Panc1 (cell line): ENCODE results near the gene PCED1A.

Source experiments
- CTCF ChIP-seq: fragments of 450-650 bp; IDR thresholded peaks from 2 replicates; pipeline ENCODE4 v1.5.1; 2017; ENCODE audit warnings: mild to moderate bottlenecking
- POLR2AphosphoS5 ChIP-seq: IDR thresholded peaks from 2 replicates; pipeline ENCODE4 v1.6.1; 2012; ENCODE audit warnings: mild to moderate bottlenecking, low read depth, low read length, moderate library complexity
- REST ChIP-seq, 2 experiments: IDR thresholded peaks; 2 replicates each; pipeline ENCODE4 v1.6.1; 2011 to 2012; ENCODE audit warnings: low read depth in 2 of 2, control low read depth in 1 of 2, low read length in 1 of 2, mild to moderate bottlenecking in 1 of 2, moderate library complexity in 1 of 2; ENCODE audit not compliant: insufficient read depth in 1 of 2
- SIN3A ChIP-seq: IDR thresholded peaks from 2 replicates; pipeline ENCODE4 v1.6.1; 2012; ENCODE audit warnings: low read depth, mild to moderate bottlenecking, low read length, moderate library complexity, borderline replicate concordance; ENCODE audit not compliant: insufficient read depth

GRCh38 chr20:2825761-2826160 lies 14.7 kb downstream of the PCED1A start:
- TF ChIP-seq SIN3A (no peak), CTCF (no peak), REST (IDR thresholded peaks at IDR 0.05; ENCODE audit: insufficient read depth in 1 of 2, low read depth in 2 of 2, low read length in 1 of 2) (no peak), POLR2AphosphoS5 (no peak)
